HL-60 (cell line): ENCODE data around the gene ASCL5.

Experiments used
- DNase-seq, 2 experiments: peaks; one replicate each; pipeline ENCODE4 v3.0.0-alpha.2; 2010 to 2020; ENCODE audit warnings: low read depth in 1 of 2, low spot score in 1 of 2
- H3K27ac ChIP-seq: fragments of 250-450 bp; sonication (Bioruptor Pico); replicated peaks from 2 replicates; pipeline ENCODE4 v1.5.1; 2020; ENCODE audit warnings: mild to moderate bottlenecking, moderate library complexity
- H3K27me3 ChIP-seq: fragments of 250-450 bp; sonication (Bioruptor Pico); 2 replicates; pipeline ENCODE4 v1.5.1; 2021; ENCODE audit warnings: mild to moderate bottlenecking, moderate library complexity; ENCODE audit not compliant: insufficient read depth, poor library complexity, severe bottlenecking
- H3K4me3 ChIP-seq: replicated peaks from 2 replicates; pipeline ENCODE4 v1.5.1; 2011; ENCODE audit warnings: mild to moderate bottlenecking, control low read depth, low read length; ENCODE audit not compliant: insufficient read depth
- CTCF ChIP-seq: IDR thresholded peaks from one replicate; pipeline ENCODE4 v1.5.1; 2011; ENCODE audit warnings: low read length, control low read depth, inconsistent platforms; ENCODE audit not compliant: insufficient read depth
- GABPA ChIP-seq: IDR thresholded peaks from 2 replicates; pipeline ENCODE4 v1.6.1; 2012; ENCODE audit warnings: low read depth
- POLR2AphosphoS5 ChIP-seq: IDR thresholded peaks from 2 replicates; pipeline ENCODE4 v1.6.1; 2012; ENCODE audit warnings: low read depth
- REST ChIP-seq: IDR thresholded peaks from 2 replicates; pipeline ENCODE4 v1.6.1; 2012; ENCODE audit warnings: low read depth; ENCODE audit not compliant: insufficient replicate concordance
- SPI1 ChIP-seq: IDR thresholded peaks from 2 replicates; pipeline ENCODE4 v1.6.1; 2012; ENCODE audit warnings: low read depth, mild to moderate bottlenecking, borderline replicate concordance

ASCL5 gene

GRCh38 chr1:201110138-201110537 is 16.8 kb downstream of the ASCL5 start:
- H3K27ac ChIP-seq: no peak overlapping the region
- no peaks in the 10 kb centered on the region for H3K27me3 ChIP-seq
- no peak for TF ChIP-seq CTCF
- TF ChIP-seq GABPA: no peak
- no peak for TF ChIP-seq POLR2AphosphoS5
- no peak for TF ChIP-seq REST
- DNase-seq: no peak
- H3K4me3 ChIP-seq: no peak overlapping the region

- Histone ChIP-seq H3K27me3 (no peaks in the 10 kb centered on the region), H3K27ac (no peak overlapping the region), H3K4me3 (no peak overlapping the region)
- TF ChIP-seq REST (no peak), GABPA (no peak), SPI1 (no peak), CTCF (no peak), POLR2AphosphoS5 (no peak)
- DNase-seq: no peak
Observed at GRCh38 chr1:201109651-201110050, 17.3 kb downstream of the ASCL5 start.

GRCh38 chr1:201108614-201109013 is 18.4 kb downstream of the ASCL5 start:
- DNase-seq: no peak
- no peak for TF ChIP-seq SPI1
- no peak for TF ChIP-seq CTCF
- TF ChIP-seq GABPA: no peak
- no peak for TF ChIP-seq REST
- TF ChIP-seq POLR2AphosphoS5: no peak
- no peak overlapping the region for H3K27ac ChIP-seq
- H3K27me3 ChIP-seq: no peaks in the 10 kb centered on the region
- no peak overlapping the region for H3K4me3 ChIP-seq
